IPS-11a (cell line): ENCODE results near the gene TAOK3.
"Not testable (repeated sequence)": the region's sequence is repeated elsewhere in the genome, so short reads cannot be mapped to it uniquely, and the experiment has no call there.

ENCODE experiments used
- H3K4me3 ChIP-seq: one replicate; pipeline ENCODE4 v1.5.1; 2013; ENCODE audit warnings: low read depth, low read length, control low read depth

Gene TAOK3

GRCh38 chr12:118344829-118345228, 27.9 kb downstream of the TAOK3 start:
- H3K4me3 ChIP-seq: no peak overlapping the region

- H3K4me3 ChIP-seq: no peak overlapping the region
Measured at GRCh38 chr12:118342090-118342489, 30.6 kb downstream of the TAOK3 start.

GRCh38 chr12:118337194-118337838, 35.4 kb downstream of the TAOK3 start:
- H3K4me3 ChIP-seq: no peak overlapping the region

- H3K4me3 ChIP-seq: no peak overlapping the region
Measured at GRCh38 chr12:118336123-118336522, 36.6 kb downstream of the TAOK3 start.

- H3K4me3 ChIP-seq: no peak overlapping the region
Measured at GRCh38 chr12:118334939-118335567, 37.7 kb downstream of the TAOK3 start.

- no peak overlapping the region for H3K4me3 ChIP-seq
Measured at GRCh38 chr12:118334241-118334640, 38.5 kb downstream of the TAOK3 start.

GRCh38 chr12:118332511-118332910, 40.2 kb downstream of the TAOK3 start:
- H3K4me3 ChIP-seq: no peak overlapping the region

GRCh38 chr12:118330421-118331018, 42.2 kb downstream of the TAOK3 start:
- no peak overlapping the region for H3K4me3 ChIP-seq

GRCh38 chr12:118328486-118329330, 44.0 kb downstream of the TAOK3 start:
- H3K4me3 ChIP-seq: no peak overlapping the region

- H3K4me3 ChIP-seq: no peak overlapping the region
Measured at GRCh38 chr12:118327391-118327790, 45.3 kb downstream of the TAOK3 start.

GRCh38 chr12:118326991-118327390, 45.7 kb downstream of the TAOK3 start:
- no peak overlapping the region for H3K4me3 ChIP-seq

- H3K4me3 ChIP-seq: no peak overlapping the region
Measured at GRCh38 chr12:118325081-118325480, 47.6 kb downstream of the TAOK3 start.

- H3K4me3 ChIP-seq: no peak overlapping the region
Measured at GRCh38 chr12:118319627-118320026, 53.1 kb downstream of the TAOK3 start.

GRCh38 chr12:118318744-118319143, 54.0 kb downstream of the TAOK3 start:
- H3K4me3 ChIP-seq: no peak overlapping the region

- no peak overlapping the region for H3K4me3 ChIP-seq
Measured at GRCh38 chr12:118317729-118318128, 55.0 kb downstream of the TAOK3 start.

- H3K4me3 ChIP-seq: no peak overlapping the region
Measured at GRCh38 chr12:118315821-118316220, 56.9 kb downstream of the TAOK3 start.

- no peak overlapping the region for H3K4me3 ChIP-seq
Measured at GRCh38 chr12:118312578-118312977, 60.1 kb downstream of the TAOK3 start.

GRCh38 chr12:118311666-118312065, 61.0 kb downstream of the TAOK3 start:
- no peak overlapping the region for H3K4me3 ChIP-seq

GRCh38 chr12:118310320-118310719, 62.4 kb downstream of the TAOK3 start:
- H3K4me3 ChIP-seq: no peak overlapping the region

- not testable (repeated sequence) for H3K4me3 ChIP-seq
Measured at GRCh38 chr12:118308006-118308405, 64.7 kb downstream of the TAOK3 start.
